ENCODE data around the gene RGSL1.

GRCh38 chr1:182596934-182597333 lies 147.0 kb downstream of the RGSL1 start:
- TF ChIP-seq, protein P1, sequence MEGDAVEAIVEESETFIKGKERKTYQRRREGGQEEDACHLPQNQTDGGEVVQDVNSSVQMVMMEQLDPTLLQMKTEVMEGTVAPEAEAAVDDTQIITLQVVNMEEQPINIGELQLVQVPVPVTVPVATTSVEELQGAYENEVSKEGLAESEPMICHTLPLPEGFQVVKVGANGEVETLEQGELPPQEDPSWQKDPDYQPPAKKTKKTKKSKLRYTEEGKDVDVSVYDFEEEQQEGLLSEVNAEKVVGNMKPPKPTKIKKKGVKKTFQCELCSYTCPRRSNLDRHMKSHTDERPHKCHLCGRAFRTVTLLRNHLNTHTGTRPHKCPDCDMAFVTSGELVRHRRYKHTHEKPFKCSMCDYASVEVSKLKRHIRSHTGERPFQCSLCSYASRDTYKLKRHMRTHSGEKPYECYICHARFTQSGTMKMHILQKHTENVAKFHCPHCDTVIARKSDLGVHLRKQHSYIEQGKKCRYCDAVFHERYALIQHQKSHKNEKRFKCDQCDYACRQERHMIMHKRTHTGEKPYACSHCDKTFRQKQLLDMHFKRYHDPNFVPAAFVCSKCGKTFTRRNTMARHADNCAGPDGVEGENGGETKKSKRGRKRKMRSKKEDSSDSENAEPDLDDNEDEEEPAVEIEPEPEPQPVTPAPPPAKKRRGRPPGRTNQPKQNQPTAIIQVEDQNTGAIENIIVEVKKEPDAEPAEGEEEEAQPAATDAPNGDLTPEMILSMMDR (IDR thresholded peaks at IDR 0.05 in 8 of 11, conservative IDR thresholded peaks at IDR 0.05 in 3 of 11) = no peak
- TF ChIP-seq POLR2A (IDR thresholded peaks at IDR 0.05) = no peak

All from spleen (tissue), 7 donors.